GM21390 (cell line): ENCODE results near the gene BRSK1.

ENCODE experiments used
- ATAC-seq: cut with Tn5 transposase; IDR thresholded peaks from one replicate; pipeline ENCODE4 v1.9.1; 2021; ENCODE audit not compliant: unreplicated experiment

Gene BRSK1

DNA sequence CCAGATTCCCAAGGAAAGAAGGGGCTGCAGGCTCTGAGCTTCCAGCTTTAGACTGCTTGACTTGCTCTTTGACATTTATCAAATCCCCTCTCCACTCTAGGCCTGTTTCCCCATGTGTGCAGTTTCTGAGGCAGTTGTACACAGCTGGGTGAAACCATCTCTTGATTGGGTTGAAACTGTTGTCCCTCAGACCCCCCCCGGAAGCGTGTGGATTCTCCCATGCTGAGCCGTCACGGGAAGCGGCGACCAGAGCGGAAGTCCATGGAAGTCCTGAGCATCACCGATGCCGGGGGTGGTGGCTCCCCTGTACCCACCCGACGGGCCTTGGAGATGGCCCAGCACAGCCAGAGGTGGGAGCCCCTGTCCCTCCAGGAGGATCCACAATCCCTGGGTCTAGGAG lies 19.7 kb downstream of the BRSK1 start:
- no peak for ATAC-seq

DNA sequence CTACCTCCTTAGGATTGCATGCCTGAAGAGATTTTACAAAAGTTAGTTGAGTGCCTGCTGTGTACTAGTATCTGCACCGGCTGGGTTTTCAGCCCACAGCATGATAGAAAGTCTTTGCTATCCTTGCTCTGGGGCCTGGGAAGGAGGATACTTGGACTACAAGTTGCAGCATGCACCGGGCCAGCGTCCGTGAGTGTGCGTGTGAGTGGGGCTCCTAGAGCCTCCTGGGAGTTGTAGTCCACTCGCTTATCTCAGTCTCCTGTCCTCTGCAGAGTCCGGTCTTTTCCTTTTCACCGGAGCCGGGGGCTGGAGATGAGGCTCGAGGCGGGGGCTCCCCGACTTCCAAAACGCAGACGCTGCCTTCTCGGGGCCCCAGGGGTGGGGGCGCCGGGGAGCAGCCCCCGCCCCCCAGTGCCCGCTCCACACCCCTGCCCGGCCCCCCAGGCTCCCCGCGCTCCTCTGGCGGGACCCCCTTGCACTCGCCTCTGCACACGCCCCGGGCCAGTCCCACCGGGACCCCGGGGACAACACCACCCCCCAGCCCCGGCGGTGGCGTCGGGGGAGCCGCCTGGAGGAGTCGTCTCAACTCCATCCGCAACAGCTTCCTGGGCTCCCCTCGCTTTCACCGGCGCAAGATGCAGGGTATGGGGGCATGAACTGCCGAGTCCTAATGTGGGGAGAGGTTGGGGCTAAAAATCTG lies 20.6 kb downstream of the BRSK1 start:
- no peak for ATAC-seq

DNA sequence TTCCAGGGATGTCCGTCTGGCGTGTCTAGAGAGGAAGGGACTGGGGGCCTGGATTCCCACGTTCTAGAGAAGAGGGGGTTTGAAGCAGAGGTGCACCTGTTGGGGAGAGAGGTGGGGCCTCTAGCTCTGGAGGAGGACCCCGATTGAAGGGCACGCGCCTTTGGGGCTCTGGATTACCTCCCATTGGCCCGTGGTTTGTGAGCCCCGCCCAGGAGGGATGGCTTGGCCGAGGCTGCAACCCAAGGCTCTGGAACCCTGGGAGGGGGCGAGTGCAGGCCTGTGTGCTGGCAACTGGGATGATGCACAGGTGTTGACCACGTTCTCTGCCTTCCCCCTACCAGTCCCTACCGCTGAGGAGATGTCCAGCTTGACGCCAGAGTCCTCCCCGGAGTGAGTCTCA lies 21.2 kb downstream of the BRSK1 start:
- ATAC-seq = no peak

DNA sequence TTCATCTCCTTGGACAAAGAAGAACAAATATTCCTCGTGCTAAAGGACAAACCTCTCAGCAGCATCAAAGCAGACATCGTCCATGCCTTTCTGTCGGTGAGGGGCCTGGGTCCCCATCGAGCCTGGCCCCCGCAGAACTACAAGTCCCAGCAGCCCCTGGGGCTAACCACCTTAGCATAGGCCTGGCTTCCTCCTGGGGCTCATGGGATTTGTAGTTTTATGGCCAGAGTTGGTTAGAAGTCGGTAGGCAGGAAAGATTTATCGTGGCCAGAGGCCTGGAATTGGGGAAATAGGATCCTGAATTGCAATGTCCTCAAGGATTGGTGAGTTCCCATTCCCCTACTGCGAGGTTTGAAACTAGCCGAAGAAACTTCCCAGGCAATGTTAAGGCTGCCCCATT lies 21.7 kb downstream of the BRSK1 start:
- ATAC-seq = no peak

DNA sequence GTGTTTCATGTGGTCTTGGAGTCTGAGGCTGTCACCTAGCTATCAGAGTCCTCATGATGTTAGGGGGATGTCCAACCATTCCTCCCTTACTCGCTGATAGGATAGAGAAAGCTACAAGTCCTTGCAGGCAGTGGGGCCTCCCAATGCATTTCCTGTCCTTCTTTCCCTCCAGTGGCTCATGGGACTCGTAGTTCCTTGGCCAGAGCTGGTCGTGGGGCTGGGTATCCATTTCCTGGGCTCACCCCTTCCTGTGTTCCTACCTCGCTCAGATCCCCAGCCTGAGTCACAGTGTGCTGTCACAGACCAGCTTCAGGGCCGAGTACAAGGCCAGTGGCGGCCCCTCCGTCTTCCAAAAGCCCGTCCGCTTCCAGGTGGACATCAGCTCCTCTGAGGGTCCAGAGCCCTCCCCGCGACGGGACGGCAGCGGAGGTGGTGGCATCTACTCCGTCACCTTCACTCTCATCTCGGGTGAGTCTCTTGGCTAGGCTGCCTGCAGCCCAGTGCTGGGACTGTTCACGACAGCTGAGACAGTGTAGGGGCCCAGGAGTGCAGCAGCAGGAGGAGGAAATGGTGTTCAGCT lies 22.3 kb downstream of the BRSK1 start:
- ATAC-seq = no peak

DNA sequence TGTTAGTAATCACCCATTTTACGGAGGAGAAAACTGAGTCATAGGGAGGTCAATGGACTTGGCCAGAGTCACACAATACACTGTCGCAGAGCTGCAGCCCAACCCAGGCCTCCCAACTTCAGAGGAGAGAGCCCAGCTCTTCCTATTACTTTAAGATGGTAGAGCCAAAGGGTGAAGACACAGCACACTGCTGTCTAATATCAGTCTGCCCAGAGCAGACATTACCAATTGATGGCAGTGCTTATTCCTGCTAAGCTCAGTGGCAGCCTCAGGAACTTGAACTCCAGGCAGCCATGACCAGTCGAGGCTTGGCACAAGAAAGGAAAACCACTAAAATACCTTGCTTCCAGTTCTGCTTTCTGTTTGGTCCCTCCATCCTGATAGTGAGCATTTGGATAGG lies 22.9 kb downstream of the BRSK1 start:
- no peak for ATAC-seq

DNA sequence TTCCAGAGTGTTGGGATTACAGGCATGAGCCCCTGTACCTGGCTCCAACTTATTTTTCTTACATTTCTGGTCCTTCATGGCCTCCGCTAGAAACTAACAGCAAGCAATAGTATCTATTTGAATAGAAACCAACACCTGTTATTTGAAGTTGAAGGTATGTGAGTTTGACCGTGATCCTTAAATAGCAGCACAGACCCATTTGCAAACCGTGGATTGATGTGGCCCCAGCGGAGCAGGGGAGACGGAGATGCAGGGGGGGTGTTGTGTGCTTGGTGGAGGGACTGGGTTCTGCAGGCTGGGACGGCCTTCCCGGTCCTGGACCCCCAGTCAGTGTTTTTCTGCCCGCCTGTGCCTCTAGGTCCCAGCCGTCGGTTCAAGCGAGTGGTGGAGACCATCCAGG lies 24.5 kb downstream of the BRSK1 start:
- no peak for ATAC-seq

DNA sequence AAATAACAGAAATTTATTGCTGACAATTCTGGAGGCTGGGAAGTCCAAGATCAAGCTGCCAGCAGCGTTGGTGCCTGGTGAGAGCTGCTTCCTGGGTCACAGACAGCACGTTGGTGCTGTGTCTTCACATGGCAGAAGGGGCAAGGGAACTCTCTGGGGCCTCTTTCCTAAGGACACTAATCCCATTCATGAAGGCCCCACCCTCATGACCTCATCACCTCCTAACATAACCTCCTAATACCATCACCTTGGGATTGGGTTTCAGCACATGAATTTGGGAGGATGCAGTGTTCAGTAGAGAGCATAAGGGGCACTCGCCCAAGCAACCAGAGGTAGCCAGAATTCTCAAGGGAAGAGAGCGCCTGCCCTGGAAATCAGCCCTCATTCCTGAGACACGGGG lies 25.7 kb downstream of the BRSK1 start:
- no peak for ATAC-seq

DNA sequence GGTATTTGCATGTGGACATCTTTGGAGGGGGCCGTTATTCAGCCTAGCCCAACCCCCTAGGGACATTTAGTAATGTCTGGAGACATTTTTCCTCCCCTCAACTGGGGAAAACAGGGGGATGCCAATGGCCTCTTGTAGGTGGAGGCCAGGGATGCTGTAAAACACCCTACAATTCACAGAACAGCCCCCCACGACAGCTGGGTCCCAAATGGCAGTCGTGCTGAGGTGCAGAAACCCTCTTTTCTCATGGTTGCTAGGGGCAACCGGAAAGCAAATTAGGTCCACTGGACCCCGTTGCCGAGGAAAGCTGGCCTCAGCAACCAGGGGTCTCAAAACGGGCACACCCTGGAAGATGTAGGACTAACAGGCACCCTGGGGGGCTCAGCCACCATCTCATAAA lies 26.7 kb downstream of the BRSK1 start:
- no peak for ATAC-seq

DNA sequence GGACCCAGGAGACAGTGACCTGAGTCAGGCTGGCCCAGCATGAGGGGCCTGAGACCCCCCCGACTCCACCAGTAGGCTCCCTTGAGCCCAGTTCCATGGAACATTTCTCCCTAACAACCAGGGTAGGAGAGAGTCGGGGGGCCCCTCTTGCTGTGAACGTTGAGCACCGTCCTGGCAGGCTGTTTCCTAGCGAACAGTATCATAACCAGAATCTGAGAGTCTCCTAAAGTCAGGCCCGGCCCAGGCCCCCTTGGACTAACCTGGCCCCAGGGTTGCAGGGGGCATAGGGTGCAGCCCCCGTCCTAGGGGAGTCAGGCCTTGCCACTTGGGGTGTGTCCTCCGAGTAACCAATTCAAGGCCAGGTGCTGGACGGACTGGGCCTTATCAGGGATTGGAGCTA lies 27.6 kb downstream of the BRSK1 start:
- no peak for ATAC-seq

DNA sequence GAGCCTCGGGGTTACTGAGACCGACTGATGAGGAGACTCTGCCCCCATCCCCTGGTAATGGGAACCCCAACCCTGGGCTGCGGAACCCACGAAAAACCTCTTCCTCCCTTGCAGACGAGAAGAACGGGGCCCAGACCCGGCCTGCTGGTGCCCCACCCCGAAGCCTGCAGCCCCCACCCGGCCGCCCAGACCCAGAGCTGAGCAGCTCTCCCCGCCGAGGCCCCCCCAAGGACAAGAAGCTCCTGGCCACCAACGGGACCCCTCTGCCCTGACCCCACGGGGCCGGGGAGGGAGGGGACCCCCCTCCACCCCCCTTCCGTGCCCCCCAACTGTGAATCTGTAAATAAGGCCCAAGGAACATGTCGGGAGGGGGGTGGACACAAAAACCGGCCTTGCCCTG lies 28.0 kb downstream of the BRSK1 start:
- no peak for ATAC-seq

DNA sequence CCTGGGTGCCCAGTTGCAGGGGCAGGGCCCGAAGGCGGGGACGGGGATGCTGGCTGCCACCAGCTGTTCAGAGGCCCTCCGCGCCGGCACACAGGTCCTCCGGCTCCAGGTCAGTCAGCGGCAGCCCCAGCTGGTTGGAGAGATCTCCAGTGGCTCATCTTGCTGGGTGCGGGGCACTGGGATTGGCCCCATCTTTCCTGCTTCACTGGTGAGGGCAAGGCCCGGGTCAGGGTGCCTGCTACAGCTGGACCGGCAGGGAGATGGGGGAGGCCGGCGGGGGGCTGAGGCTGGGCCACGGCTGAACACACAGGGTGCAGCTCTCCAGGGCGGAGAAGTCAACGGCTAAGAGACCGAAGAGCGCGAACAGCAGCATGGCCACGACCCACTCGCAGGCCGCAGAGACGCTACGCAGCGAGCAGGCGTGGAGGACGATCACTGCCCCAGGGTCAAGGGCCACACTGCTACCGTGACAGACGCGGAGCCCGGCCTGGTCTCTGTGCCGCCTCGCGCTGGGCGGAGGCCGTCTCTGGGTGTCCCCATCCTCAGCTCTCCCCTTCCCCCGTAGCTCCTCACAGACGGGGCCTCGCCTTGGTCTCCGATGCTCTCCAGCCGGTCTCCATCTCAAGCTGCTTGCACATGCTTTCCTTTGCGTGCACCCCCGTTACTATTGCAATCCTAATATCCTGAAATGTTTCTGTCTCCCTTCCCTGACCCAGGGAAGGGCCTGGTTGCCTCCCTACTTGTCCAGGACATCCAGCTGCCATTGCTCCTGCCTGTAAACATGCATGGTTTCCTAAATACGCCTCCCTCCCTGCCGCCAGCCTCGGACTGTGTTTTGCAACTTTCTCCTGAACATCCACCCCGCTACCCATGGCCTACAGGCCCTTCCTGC lies 29.1 kb downstream of the BRSK1 start:
- no peak for ATAC-seq

DNA sequence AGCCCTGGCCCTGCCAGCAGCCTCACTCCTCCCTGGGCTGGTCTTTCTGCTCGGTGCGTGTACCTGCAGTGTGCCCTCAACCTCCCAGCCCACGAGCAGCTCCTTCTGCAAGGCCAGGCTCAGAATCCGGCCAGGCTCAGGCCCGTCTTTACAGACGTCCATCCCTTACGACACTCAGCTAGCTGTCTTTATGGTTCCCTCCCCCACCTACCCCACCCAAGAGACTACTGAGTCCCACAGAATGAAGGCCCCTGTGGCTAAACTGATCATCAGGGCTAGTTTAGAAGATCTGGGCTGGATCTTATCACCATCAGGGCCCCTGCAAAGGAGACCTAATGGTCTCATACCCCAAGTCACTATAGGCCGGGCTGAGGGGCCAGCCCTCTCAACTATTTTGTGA lies 30.6 kb downstream of the BRSK1 start:
- no peak for ATAC-seq

DNA sequence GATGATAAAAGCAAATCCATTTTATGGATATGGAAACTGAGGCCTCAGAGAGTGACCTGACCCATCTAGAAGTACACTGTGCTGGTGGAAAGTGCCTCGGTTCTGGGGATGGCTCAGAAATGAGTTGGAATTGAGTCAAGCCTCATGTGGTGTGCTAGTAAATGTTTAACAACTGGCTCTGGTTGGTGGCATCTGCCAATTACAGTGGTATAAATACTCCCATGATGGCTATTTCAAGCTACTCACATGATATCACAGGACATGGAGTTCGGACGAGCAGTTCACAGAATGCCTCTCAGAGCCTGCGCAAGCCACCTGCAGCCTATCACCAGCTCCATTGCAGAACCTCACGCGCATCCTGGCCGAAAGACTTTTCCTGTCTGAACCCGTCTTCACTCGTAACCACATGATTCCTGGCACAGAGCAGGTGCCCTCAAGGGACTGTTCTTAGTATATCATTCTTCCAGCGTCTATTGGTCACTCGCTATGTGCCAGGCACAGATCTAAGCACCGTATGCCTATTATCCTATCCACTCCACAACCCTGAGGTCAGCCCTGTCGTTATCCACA lies 32.2 kb downstream of the BRSK1 start:
- ATAC-seq = no peak

DNA sequence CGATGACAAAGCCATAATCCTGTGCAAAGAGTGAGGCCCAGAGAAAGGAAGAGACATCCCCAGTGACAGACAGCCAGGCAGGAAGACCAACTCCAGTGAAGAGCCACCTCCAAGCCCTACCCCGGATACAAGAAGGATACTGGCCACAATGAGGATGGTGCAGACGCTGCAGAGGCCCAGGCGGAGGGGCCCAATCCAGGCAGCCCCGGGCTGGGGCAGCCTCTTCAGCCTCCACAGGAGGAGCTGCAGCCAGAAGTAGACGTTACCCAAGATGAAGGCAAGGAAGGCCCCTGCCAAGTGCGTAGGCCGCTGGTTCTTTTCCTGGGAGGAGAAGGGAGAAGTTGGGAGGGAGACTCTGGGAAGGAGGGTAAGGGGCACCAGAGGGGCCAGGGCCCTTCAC lies 32.8 kb downstream of the BRSK1 start:
- no peak for ATAC-seq

DNA sequence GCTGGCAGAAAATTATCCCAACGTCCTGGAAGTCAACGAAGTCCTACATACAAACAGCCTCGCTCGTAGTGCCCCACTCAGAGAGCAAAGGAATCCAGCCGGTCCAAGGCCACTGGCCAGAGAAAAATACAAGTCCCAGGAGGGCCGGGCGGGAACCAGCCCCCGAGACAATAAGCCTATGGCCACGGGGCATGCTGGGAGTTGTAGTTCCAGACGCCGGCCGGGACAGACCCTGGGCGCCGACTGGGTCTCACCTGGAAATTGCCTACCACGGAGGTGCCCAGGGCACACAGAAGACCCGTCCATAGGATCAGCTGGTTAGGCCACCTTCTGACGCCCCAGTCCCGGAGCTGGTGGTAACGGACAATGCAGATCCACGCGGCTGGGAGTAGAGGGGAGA lies 36.0 kb downstream of the BRSK1 start:
- no peak for ATAC-seq

DNA sequence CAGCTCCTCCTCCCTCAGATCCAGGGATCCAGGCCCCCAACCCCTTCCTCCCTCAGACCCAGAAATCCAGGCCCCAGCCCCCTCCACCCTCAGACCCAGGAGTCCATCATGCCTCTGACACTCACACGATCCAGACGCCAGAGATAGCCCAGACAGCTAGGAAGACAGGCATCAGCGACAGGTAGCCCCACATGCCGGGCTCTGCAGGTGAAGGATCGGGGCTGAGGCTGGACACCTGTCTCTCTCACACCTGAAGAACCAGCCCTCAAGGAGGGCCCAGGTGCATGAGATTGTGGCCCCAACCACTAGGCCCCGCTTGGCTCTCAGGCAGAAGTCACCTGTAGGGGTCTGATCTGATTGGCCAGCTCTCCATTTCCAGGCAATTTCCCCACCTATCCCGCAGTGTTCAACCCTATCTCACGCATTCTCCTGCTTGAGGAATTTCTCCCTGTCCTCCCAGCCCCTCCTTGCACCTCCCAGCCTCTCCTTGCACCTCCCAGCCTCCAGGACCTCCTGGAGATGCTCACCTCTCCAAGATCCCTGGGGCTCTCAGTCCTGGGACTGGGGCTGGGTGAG lies 37.1 kb downstream of the BRSK1 start:
- no peak for ATAC-seq

DNA sequence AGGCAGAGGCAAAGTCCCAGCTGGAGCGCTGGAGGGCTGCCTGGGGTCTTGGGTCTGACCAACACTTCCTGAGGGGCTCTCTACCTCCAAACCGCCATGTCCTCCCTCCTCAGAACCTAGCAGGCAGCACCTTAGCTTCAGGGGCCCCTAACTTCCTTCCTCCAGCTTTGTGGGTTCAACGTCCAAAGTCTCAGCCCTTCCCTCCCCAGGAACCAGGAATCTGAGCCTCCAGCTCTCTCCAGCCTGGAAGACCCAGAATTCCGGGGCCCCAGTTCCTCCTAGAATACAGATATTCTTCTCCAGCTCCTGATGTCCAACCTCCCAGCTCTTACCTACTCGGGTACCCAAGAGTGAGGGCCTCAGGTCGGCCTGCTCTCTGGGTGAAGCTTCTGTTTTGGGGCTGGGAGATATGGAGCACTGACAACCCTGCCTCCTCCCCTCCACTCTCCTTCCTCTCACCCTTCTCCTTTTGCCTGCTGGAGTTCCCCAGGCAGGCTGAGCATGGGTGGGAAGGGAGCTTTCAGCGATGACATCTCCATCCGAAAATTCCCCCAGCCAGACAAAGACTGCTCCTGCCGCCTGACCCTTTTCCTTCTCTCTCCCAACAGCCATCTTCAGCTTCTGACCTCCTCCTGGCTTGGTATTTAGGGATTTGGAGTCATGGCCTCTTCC lies 37.8 kb downstream of the BRSK1 start:
- ATAC-seq = no peak

DNA sequence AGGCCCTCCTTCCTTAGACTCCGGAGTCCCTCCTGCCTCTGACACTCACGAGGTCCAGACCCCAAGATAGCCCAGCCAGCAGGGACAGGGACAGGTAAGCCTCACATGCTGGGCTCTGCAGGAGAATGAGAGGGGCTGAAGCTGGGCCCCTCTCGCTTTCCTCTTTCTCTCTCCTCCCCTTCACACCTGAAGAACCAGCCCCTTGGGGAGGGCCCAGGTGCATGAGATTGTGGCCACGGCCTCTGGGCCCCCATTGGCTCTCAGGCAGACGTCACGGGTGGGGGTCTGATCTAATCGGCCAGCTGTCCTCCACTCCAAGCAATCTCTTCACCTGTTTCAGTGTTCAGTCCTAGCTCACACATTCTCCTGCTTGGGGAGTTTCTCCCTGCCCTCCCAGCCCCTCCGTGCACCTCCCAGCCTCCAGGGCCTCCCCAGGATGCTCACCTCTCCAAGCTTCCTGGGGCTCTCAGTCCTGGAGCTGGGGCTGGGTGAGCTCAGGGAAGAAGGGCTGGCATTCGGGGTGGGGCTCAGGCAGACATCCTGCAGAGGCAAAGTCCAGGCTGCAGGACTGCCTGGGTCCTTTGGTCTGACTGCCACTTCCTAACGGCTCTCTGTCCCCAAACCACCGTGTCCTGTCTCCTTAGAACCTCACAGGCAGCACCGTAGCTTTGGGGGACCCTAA lies 38.5 kb downstream of the BRSK1 start:
- ATAC-seq = no peak

DNA sequence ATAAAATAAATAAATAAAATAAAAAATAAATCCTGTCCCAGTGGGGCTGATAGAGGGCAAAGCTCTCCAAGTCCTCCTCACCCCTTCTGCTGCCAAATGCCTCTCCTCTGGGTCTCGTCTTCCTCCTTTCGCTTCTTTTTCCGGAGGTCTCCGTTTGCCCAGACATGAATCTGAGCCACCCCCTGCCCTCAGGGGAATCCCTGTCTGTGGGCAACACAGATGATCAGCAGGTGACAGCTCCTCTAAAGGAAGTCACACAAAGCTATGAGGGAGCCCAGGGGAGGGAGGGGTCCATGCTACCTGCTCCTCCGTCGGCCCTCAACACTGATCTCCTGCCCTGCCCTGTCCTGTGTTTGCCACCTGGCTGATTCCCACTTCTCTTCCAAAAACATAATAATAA lies 40.9 kb downstream of the BRSK1 start:
- ATAC-seq = no peak
